GM12873 (cell line): Measurements from ENCODE around the gene ARL8A.

Experiments
- TF ChIP-seq, protein P1 (sequence below): IDR thresholded peaks from 2 replicates; pipeline ENCODE4 v1.5.1; 2012; ENCODE audit warnings: low read depth, mild to moderate bottlenecking, moderate library complexity, low read length, control low read depth; ENCODE audit not compliant: insufficient read depth; ENCODE audit errors: missing control alignments

ARL8A gene

DNA sequence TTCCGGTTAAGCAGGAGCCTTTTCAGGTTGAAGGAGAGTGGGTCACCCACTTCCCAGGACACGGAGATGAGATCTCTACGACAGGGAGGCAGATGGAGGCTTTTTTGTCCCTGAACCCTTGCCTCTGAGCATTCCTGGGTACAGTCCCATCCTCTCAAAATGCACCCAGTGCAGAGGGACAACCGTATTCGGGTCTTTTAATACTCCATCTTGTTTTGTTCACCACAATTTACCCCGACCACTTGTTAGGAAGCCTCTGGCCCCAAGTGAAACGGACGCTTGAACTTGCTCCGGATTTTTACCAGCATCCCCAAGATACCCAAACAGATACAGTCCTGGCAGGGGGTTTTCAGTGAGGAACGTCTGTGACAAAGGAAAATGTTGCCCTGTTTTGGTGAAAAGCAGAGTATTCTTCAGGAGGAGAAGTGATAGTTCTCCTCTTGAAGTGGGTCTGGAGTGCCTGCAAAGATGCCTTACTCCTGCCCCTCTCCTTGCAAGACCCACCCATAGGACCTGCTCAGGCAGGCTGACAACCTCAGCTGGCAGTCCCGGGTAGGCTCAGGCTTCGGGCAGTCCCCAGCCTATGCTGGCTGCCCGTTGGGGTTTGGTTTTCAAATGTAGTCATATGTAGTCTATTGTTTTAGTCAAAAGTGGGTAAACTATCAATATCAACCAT lies 669 bp upstream of the ARL8A start:
- TF ChIP-seq, protein P1, sequence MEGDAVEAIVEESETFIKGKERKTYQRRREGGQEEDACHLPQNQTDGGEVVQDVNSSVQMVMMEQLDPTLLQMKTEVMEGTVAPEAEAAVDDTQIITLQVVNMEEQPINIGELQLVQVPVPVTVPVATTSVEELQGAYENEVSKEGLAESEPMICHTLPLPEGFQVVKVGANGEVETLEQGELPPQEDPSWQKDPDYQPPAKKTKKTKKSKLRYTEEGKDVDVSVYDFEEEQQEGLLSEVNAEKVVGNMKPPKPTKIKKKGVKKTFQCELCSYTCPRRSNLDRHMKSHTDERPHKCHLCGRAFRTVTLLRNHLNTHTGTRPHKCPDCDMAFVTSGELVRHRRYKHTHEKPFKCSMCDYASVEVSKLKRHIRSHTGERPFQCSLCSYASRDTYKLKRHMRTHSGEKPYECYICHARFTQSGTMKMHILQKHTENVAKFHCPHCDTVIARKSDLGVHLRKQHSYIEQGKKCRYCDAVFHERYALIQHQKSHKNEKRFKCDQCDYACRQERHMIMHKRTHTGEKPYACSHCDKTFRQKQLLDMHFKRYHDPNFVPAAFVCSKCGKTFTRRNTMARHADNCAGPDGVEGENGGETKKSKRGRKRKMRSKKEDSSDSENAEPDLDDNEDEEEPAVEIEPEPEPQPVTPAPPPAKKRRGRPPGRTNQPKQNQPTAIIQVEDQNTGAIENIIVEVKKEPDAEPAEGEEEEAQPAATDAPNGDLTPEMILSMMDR: no peak

DNA sequence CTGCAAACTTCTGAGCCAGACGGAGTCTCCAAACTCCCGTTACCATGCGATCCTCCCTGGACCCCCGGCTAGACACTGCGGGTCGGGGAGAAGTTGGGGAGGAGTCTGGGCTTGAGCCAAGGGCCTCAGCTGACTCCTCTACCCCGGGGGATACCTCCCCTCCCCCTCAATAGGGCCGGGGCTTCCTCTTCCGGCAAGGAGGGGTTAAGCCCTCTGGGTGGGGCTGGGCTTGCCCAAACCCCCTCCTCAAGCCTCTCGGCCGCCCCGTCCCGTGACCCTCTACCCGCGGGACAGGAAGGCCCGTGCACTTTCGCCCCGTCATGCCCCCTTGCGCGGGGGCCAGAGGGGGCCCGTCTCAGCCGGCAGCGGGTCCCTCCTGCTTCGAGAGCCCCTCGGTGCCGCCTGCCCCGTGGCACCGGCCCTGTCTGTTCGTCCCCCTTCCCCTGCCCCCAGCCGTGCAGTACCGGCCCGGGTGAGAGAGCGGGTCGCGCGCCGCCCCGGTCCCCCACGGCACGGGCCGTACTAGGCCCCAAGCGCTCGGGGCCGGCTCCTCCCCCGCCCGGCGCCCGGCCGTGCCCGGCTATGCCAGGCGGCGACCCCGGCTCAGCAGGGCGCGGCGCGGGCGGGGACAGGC lies 652 bp downstream of the ARL8A start:
- TF ChIP-seq, protein P1: no peak

DNA sequence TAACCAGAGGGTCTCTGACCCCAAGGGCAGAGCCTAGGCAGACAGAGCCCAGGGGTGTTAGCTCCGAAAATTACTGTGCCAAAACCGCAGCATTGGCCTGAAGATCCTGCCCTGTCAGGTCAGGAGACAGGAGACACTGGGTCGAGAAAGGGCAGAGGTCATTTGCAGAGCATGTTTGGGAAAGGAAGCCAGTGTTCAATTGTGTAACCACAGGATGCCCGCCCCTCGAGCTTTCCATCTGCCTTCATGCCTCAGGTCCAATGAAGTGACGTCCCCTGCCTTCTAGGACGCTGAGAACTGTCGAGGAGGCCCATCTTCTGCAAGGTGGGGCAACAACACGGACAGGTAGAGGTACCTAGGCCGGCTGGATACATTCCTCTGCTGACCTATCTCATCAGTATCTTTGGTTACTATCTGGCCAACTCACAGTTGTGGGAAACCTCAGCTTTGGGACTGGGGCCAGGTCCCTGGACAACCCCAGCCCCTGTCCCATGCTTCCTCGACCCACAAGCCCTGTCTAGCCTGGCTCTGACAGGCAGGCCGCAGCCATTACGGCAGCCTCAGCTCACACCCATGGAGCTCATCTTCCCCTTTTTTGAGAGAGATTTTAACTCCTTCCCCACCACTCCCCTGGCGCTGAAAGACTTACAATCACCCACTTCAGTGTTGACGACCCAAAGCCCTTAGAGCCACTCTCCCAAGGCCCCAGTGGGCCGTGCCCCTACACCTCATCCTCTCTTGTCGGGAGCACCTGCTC lies 1.3 kb downstream of the ARL8A start:
- TF ChIP-seq, protein P1: no peak

DNA sequence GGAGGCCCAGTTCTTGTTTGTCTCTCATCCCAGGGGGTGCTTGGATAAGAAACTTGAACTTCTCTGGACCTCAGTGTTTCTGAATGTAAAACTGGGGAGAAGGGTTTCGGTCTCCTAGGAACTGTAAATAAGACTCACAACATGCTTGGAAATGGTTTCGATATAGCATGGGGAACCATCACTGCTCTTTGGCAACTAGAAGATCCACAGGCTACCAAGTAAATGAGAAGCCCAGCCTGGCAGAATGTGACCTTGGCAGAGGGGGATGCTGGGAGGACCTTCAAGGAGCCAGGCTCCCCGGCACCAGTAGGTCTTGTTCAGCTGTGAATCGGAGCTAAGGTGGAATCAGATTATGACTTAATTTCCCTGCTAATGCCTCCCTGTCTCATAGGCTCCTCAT lies 3.7 kb downstream of the ARL8A start:
- TF ChIP-seq, protein P1: no peak

DNA sequence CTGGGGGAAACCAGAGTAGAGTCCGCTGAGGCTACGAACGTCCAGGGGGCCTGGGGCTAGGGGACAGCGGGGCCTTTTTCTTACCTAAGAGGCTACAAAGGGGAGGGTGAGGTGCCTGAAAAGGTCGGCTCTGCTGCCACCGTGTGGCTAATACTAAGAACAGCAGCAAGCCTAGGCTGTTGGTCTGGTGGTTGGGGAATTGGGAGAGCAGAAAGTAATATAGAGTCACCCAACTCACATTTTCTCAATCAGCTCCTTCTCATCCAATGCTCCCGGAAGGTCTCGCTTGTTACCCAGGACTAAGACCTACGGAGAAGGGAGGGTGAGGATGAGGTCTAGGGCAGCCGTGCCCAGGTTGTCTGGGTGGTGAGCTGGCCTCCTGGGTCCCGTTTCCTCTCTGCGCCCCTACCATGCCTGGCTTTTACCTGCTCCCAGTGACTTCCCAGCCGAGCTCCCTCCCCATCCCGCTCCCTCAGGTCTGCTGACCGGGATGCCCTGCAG lies 9.3 kb downstream of the ARL8A start:
- TF ChIP-seq, protein P1: peak; percentile 88

DNA sequence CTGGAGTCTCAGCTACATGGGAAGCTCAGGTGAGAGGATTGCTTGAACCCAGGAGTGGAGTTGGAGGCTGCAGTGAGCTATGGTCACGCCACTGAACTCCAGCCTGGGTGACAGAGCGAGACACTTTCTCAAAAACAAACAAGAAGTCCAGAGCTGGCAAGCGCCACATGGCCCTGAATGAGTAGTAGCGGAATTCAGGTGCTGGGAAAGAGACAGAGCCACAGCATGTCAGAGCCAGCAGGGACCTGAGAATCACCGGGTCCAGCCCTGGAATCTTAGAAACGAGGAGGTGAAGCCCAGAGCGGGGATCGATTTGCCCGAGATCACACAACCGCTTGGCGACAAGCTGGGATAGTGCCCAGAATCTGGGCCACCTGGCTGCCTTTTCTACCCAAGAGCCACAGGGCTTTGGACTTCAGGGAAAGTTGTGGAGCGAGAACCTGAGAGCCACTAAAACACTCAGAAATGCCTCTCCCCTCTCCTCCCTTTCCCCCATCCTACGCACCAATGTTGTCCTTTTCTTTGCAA lies 9.8 kb downstream of the ARL8A start:
- TF ChIP-seq, protein P1: no peak

DNA sequence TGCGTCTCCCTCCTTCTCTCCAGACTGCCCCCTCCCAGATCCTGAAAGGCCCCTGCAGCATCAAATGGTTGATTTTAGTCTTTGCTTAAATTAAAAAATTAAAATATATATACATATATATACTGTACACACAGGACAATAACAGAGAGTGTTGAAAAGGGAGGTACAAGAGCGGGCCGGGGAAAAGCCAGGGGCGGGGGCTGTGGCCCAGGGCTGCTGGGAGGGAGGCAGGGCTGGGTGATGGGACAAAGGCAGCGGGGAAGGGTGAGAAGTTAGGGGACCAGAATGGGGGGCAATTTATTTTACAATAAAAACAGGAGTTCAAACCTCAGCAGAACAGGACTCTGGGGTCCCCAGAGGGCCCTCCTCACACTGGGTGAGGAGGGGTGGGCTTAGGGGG lies 10.5 kb downstream of the ARL8A start:
- TF ChIP-seq, protein P1: no peak
